Measurements from ENCODE around the gene CEP112. TPM values are rescaled to one million over a fixed set of nuclear protein-coding genes. Genes with fewer than 3 reads are reported as not detected.

Gene CEP112
- total RNA-seq, 1 experiment from 2014 or later: 6.1 TPM

GRCh38 chr17:65627891-65628643 lies 563.9 kb downstream of the CEP112 start:
- peaks cover 7% of the 10 kb centered on the region; the same call in 1 of the 2 replicates for H3K9me3 Mint-ChIP-seq
- peaks cover 30% of the 10 kb centered on the region for H3K4me1 Mint-ChIP-seq
- ATAC-seq: no peak
- ChIA-PET POLR2A (no interaction called here), CTCF (no interaction called here)
- H3K27me3 Mint-ChIP-seq (ENCODE audit: low read depth): no peaks in the 10 kb centered on the region
- no peak overlapping the region for H3K4me3 Mint-ChIP-seq
- DNase-seq (ENCODE audit: low spot score): no peak
- H3K27ac Mint-ChIP-seq: no peak overlapping the region
- peaks cover 5% of the 10 kb centered on the region; the same call in 1 of the 2 replicates for H3K36me3 Mint-ChIP-seq
- TF ChIP-seq ATF2 (CRISPR knock-in tag; IDR thresholded peaks at IDR 0.05; ENCODE audit: borderline replicate concordance, low read depth) (no peak), SOX15 (CRISPR knock-in tag; IDR thresholded peaks at IDR 0.05) (no peak), ZNF396 (CRISPR knock-in tag; IDR thresholded peaks at IDR 0.05; ENCODE audit: borderline replicate concordance) (no peak), ETV6 (CRISPR knock-in tag; IDR thresholded peaks at IDR 0.05) (no peak), JUN (CRISPR knock-in tag; IDR thresholded peaks at IDR 0.05) (no peak), AR (CRISPR knock-in tag; IDR thresholded peaks at IDR 0.05) (no peak), E2F5 (CRISPR knock-in tag; IDR thresholded peaks at IDR 0.05) (no peak), IRF2 (CRISPR knock-in tag; IDR thresholded peaks at IDR 0.05; ENCODE audit: borderline replicate concordance, low read depth) (no peak), GABPB1 (CRISPR knock-in tag; IDR thresholded peaks at IDR 0.05) (peak; percentile 32; the same call in 1 of the 2 replicates)

GRCh38 chr17:65627108-65627507 lies 564.8 kb downstream of the CEP112 start:
- DNase-seq (ENCODE audit: low spot score) (no peak), ATAC-seq (no peak)
- H3K36me3 Mint-ChIP-seq: peaks cover 5% of the 10 kb centered on the region; the same call in 1 of the 2 replicates
- H3K27ac Mint-ChIP-seq: no peak overlapping the region; the same call in 1 of the 2 replicates
- H3K4me3 Mint-ChIP-seq: no peak overlapping the region
- H3K27me3 Mint-ChIP-seq (ENCODE audit: low read depth): no peaks in the 10 kb centered on the region
- peaks cover 7% of the 10 kb centered on the region; the same call in 1 of the 2 replicates for H3K9me3 Mint-ChIP-seq
- POLR2A ChIA-PET: no interaction called here
- no peak for TF ChIP-seq USF1 (CRISPR knock-in tag; IDR thresholded peaks at IDR 0.05)
- no peak for TF ChIP-seq CREB1 (CRISPR knock-in tag; IDR thresholded peaks at IDR 0.05)
- TF ChIP-seq ZMAT4 (CRISPR knock-in tag; IDR thresholded peaks at IDR 0.05): no peak
- no peak for TF ChIP-seq ZNF423 (CRISPR knock-in tag; IDR thresholded peaks at IDR 0.05)
- no peak for TF ChIP-seq PRDM15 (CRISPR knock-in tag; IDR thresholded peaks at IDR 0.05)
- no peak for TF ChIP-seq NR3C1 (CRISPR knock-in tag; conservative IDR thresholded peaks at IDR 0.05; ENCODE audit: low read depth)
- TF ChIP-seq ESRRA (CRISPR knock-in tag; IDR thresholded peaks at IDR 0.05; ENCODE audit: borderline replicate concordance): no peak
- no peak for TF ChIP-seq ATF3 (CRISPR knock-in tag; conservative IDR thresholded peaks at IDR 0.05)
- peaks cover 30% of the 10 kb centered on the region for H3K4me1 Mint-ChIP-seq
- CTCF ChIA-PET: no interaction called here

Data from WTC11 (cell line).